Glomerular visceral epithelial cell (primary cell): ENCODE results near the gene PRKCQ.
"Not testable (repeated sequence)": the region's sequence is repeated elsewhere in the genome, so short reads cannot be mapped to it uniquely, and the experiment has no call there.

Source experiments
- DNase-seq: peaks from one replicate; pipeline ENCODE4 v3.0.0-alpha.2; 2016; ENCODE audit errors: extremely low spot score

Gene PRKCQ

DNA sequence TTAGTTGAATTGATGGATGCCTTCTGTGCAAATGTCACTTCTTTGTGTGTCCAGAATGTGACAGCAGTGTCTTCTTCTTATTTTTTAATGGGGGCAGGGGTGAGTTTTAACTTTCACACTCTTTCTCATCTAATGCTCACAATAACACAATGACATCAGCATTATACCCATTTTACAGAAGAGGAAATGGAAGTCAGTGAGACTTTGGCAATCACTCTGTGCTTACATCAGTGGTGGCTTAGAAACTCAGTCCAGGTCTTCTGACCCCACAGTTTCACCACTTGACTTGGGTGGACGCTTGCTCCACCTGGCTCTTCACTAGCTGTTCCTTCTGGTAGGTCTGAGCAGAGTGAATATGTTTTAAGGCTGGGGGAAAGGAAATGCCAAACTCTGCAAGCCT is 124.0 kb downstream of the PRKCQ start:
- no peak for DNase-seq

DNA sequence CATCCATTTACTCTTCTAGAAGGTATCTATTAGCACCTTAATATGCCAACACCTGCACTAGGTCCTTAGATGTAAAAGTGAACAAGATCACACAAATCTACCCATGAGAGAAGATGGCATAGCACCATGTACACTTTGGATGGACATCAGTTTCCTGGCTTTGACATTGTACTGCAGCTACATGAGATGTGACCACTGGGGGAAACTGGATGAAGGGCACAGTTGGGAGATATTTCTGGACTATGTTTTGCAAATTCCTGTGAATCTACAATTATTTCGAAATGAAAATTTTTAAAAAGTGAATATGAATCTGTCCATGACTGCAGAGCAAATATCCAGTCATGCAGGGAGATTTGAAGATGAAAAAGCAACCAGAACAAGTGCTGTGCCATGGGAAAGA is 124.5 kb downstream of the PRKCQ start:
- DNase-seq, result no peak

DNA sequence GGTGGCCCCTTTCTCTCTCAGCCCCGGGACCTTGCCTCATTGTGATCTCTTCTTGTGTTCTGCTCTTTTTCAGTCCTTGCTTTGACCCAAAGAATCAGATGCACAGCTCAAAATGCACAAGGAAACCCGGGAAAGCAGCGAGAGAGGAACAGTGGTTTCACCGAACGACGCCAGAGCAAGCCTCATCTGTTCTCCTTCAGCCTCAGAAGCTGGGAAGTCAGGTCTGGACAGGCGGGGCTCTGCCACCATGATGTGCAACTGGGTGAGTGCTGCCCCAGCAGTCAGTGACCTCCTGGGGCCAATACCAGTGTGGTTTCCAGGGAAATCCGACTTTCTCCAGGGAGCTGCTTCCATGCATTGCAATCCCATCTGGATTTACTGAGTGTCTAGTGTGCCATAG is 133.4 kb downstream of the PRKCQ start:
- DNase-seq, result no peak

DNA sequence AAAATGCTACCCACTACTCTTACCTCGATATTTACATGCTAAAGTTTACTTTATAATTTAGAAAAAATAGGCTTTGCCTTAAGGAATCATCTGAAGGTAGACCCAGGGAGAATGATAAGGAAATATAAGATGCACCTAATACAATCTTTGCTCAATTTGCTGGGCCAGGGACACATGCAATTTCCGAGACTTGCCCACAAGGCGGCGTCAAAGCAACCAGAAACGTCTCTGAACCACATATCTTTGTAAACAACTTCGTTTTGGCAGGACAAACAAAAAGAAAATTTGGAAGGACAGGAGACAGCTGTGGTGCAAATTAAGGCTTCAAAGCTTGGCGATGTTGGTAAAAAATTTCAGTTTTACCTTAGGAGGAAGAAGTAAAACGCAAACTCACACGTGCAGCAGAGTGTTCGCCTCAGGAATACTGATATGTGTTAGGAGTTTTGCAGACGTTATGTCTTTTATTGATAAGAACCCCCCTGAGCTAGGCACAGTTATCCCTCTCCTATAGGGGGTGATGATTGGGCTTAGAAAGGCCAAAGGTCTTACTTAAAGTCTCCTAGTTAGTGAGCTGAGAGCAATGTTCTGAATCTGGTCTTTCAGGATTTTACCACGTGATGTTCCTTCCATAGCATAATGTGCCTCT is 134.3 kb downstream of the PRKCQ start:
- DNase-seq, result peak; percentile 47

DNA sequence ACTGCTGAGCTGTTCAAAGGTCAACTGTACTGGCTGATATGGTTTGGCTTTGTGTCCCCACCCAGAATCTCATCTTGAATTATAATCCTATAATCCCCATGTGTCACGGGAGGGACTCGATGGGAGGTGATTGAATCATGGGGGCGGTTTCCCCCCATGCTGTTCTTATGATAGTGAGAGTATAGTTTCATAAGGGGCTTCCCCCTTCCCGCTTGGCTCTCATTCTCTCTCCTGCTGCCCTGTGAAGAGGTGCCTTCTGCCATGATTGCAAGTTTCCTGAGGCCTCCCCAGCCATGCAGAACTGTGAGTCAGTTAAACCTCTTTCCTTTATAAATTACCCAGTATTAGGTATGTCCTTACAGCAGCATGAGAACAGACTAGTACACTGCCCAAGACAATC is 140.2 kb downstream of the PRKCQ start:
- not testable (repeated sequence) for DNase-seq

DNA sequence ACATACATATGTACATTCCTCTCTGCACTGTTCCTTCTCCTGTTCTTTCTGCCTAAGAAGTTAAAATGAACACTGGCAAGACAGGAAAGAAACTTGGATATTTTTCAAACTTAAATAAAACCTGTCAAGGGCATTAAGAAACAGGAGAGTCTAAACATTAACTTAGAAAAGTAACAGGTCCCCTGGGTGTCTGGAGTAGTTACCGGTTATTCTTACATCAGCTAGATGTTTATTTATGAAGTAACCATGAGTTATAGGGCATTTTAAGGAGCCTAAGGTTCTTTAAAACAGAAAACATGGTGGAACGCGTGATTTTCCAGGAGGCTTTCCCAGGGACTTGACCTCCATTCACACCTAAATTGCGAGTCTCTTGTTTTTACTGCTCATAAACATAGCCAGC is 148.2 kb downstream of the PRKCQ start:
- no peak for DNase-seq

DNA sequence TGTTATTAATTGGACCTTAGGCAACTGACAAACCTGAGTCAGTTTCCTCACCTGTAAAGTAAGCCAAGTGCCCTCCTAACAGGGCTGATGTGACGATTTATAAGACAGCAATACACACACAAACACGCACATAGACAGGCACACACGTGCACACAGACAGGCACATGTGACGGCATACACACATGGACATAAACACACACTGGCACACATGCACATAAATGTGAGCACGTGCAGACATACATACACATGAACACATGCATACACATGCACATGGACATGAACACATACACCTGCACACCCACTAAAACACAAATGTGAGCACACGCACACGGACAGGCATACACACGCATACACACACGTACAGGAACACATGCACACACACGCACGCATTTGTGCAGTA is 148.9 kb downstream of the PRKCQ start:
- DNase-seq, result no peak

DNA sequence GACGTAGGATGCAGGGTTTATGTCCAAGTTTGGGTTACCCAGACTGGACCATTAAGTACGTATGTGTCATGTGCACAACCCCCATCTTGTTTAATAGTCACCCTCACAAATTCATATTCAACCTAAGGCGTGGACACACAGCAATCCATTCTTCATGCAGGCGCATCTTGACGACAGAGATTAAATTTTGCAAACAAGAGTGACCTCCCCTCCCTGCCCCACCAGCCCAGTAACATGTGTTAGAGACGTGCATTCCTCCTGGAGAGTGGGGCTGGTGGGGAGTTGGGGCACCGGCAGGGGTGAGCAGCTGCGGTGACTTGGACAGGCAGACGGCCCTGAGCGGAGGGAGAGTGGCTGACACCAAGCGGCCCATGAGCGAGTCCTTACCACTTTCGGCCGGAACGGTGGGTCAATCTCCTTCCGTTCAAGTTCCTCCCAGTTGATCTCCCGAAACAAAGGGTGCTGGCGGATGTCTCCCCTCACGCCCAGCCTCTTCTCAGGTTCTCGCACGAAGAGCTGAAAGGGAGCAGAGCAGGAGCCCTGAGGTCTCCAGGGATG is 149.6 kb downstream of the PRKCQ start:
- no peak for DNase-seq

DNA sequence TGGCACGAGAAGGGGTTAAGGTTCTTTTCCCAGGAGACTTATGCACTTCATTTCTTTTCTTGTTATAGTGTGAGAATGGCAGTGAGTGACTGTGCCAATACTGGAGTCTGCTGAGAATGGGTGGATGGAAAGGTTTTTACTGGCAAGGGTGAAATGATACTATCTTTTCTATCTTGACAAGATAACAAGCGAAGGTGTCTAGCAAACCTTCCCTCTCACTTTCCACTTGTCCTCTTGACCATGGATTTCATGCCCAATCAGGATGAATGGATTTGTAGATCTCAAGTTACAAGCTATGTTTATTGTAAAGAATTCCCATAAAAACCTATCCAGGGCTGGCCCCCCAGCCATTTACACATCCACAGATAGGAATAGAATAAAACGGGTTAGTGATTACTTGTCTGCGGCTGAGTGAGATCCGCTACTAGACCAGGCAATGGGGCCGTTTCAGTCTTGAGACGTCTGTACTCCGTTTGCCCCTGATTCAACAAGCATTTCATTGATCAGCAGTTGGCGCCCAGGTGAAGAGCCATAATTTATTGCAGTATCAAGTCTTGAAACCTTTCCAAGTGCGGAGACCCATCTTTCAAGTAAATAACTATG is 152.6 kb downstream of the PRKCQ start:
- DNase-seq, result no peak

DNA sequence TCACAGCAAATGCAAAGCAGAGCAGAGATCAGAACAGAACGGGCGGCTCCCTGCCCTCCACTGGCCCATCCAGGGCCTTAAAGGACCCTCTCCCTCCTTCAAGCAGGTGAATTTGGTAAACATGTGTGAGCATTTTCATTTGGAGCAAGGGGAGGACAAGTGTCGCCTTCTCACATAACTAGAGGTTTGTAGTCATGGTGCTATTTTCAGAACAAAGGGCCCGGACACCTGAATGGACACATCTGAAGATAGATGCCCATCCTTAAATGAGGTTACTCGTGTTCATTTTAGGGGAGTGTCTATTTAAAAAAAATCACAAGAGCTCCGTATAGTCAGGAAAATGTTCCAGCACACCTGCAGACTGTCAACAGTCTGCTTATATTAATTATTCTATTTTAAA is 153.8 kb downstream of the PRKCQ start:
- DNase-seq, result no peak

DNA sequence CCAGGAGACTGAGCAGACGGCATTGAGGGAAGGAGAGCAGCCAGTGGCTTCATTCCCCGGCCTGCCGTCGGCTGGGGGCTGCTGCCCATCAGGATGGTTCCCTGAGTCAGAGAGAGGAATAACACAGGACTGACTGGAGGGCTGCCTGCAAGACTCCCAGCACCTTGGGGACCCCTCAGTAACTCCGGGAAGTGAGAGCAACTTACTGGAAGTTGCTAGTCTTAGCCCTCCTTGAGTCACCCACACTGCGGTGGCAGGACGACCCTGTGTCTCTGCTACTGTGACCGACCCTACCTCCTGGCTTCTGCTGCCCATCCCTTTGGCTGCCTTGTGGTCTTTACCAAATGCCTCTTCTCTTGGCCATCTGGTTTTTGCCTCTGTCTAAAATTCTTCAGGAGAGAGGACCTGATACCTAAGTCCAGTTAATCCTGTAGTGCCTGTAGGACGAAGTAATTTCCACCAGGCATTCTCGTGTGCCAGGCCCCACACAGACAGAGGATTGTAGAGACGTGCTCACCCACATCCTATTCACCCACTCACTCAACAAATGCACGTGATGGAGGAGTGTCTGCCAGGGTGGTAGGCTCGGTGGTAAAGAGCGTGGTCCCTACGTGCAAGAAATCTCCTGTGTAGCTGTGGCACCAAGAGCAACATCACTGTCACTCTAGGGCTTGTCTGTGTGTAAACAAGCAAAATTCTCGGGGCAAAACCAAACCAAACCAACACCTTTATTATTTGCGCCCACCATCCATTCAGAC is 156.5 kb downstream of the PRKCQ start:
- no peak for DNase-seq

DNA sequence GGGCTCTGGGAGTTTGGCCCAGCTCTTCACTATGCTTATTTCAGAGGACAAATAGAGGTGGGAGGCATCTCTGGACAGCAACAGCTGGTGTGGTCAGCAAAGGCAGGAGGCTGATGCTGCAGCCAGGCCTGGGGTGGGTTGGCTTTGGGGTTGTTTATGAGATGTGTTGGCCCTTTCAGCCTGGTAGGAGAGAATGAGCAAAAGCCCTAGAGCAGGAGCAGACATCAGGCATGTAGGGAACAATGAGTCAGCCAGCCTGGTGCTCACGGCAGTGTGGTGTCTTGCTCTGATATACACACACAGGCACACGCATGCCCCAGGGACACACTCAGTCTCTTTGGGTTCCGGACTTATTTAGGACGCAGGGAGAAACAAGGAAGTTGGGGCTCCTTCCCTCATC is 157.1 kb downstream of the PRKCQ start:
- no peak for DNase-seq

DNA sequence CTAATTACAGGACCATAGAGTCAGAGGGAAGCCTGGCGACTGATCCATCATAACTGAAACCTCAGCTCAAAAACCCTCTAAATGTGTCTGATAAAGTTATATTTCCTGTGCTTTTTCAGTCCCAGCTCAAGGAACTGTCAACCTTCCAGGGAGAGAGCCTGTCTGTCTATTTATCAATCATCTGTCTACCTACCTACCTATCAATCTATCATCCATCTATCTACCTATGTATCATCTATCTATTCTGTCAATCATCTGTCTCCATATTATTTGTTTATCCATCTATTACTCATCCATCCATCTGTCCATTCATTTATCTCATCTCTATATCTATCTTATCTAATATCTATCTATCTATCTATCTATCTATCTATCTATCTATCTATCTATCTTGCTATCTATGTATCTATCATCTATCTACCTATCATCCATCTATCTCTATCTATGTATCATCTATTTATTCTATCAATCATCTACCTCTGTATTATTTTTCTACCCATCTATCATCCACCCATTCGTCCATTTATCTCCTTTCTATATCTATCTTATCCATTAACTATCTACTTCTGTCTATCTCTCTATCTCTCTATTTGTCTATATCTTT is 161.4 kb downstream of the PRKCQ start:
- no peak for DNase-seq

DNA sequence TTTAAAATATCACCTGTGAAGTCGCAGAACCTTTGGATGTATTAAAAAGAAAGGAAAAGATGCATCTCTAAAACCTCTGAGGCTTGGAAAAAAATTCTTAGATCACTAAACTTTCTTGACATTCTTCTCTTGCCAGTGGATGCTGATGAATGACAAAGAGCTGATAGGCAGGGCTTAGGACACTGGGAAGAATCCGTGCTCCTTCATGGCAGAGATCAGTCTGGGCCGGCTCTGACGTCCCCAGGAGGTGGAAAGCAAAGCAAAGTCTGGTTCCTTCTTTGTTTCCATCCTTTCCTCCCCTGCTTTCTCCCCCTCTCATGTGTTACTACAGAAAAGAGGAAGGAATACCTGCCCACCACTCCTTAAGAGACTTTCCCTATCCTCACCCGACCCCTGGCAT is 161.9 kb downstream of the PRKCQ start:
- DNase-seq, result no peak

DNA sequence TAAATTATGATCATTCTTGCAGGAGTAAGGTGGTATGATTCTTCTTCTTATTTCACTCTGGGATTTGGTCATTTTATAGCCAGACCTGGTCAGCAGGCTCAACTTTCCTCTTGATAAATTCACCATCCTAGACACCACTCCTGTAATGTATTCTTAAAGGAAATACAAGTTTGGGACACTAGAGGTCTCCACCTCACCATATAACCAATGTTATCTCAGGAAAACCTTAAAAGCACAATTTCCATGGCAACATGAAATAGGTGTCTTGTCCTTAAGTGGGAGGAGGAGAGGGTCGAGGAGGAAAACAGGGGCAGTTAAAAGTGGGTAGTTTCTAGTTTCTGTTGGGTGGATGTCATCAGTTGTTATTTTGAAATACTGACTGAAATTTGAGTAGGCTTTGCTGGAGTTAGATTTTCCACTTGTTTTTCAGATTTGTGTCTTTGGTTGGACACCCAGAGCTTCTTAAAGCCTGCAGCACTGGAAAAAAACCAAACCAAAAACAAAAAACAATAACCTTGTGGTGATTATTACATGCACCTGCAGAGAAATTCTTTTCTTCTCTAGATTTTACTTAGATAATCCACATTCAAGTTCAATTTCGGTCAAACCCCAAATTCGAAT is 163.1 kb downstream of the PRKCQ start:
- peak; percentile 59 for DNase-seq

DNA sequence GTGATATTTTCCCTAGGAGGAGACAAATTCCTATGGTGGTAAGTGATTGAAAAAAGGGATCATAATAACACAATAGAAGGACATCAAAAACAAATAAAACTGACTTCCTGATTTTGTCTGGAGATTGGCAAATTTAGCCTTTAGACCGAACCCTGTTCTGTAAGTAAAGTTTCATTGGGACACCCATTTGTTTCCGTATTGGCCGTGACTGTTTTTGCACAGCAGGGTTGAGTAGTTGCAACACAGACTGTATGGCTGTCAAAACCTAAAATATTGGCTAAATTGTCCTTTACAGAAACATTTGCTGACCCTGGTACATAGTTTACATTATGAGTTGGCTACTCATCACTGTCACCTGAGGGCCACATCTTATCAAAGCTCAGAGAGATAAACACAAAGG is 168.6 kb downstream of the PRKCQ start:
- DNase-seq, result no peak

DNA sequence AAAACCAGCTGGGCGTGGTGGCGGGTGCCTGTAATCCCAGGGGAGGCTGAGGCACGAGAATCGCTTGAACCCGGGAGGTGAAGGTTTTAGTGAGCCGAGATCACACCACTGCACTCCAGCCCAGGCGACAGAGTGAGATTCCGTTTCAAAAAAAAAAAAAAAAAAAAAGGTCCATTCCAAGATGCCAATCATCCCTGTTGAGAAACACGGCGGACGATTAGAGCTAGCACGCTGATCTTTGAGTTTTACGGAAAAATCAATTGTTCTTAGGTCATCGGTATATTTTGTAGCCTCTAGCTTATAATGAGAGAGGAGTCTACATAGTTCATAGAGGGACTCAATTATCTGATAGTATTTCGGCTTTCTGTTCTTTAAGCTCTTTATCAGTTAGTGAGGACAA is 169.2 kb downstream of the PRKCQ start:
- DNase-seq, result no peak

DNA sequence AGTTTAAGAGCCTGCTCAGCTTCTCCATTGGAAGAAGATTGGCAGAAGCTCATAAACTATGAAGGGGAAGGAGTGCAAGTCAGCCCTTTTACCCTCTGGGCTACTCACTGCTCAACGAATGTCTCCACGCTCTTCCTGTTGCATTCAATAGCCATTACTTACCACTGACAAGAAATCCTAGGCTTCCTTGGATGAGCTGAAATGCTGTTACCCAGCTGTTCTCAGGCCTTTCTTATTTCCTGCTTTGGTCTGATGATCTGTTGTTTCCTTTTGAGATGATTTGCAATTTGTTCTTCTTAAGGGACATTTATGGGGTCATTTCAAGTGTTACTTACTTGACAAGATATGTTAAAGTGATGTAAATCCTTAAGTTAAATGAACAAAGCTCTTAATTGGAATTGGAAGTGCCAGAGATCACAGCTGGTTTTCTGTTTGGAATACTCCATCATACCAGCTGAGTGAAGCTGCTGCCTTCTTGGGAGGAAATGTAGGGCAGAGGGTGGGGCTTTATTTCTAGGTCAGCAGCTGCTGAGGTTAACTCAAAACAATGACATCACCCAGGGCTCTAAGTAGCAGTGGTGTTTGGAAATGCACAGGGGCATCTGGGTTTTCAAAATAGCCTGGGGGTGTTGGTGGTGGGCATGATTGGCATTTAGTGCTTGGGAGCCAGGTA is 170.0 kb downstream of the PRKCQ start:
- DNase-seq, result peak; percentile 20

DNA sequence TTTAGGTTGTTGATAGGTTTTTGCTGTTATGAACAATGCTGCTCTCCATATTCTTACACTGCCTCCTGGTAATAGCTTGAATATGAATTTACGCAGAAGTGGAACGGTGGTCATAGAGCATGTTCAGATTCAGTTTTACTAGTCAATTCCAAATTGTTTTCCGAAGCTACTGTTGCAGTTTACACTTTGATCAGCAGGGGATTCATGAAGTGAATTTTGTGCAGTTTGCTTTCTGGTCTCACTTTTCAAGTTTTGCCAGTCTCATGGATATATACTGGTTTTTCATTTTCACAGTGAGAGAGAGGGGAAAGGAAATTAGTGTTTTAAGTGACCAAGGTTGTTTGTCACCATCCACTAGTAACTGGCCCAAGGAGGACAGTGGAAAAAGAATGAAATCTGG is 171.3 kb downstream of the PRKCQ start:
- DNase-seq, result no peak

DNA sequence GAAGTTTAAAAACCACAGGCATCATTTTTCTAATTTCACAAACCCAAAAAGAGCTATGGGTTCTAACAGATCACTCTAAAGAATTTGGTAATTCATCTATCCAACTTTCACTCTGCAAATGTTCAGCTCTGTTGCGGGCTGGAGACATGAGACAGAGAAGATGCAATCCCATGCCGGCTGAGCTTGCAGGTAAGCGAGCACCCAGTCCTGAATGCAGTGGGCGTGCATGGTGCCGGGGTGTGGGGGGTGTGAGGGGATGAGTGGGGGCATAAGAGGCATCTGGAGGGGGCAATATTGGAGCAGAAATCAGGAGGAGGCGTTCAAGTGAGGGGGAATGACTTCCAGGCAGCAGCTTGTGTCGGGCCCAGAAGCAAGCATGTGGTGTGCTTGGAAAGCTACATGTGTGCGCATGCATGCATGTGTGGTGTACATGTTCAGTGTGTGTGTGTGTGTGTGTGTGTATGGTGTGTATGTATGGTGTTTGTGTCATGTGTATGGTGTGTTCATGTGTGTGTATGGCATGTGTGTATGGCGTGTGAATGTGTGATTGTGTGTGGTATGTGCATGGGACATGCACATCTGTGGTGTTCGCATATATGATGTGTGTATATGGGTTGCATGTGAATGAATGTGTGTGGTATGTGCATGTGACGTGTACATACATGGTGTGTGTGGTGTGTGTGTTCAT is 172.9 kb downstream of the PRKCQ start:
- no peak for DNase-seq
